DOHH2 (cell line): Measurements from ENCODE around the gene VASP.
A peak's percentile ranks its signal among the peaks of the same experiment; 100 is the strongest.

Source experiments
- H3F3A ChIP-seq: fragments of 200-600 bp; sonication (generic), shearing (Covaris generic); 2 replicates; pipeline ENCODE4 v1.6.0; 2016; ENCODE audit warnings: antibody characterized with exemption, mild to moderate bottlenecking; ENCODE audit not compliant: control insufficient read depth, insufficient read depth
- H3K27ac ChIP-seq: fragments of 200-600 bp; sonication (generic); 2 replicates; pipeline ENCODE4 v1.5.1; 2014; ENCODE audit warnings: low read depth, mild to moderate bottlenecking, low read length, moderate library complexity
- H3K27me3 ChIP-seq: fragments of 200-600 bp; sonication (generic); 2 replicates; pipeline ENCODE4 v1.6.1; 2014; ENCODE audit warnings: mild to moderate bottlenecking, low read length, mixed read lengths; ENCODE audit not compliant: control insufficient read depth
- H3K36me3 ChIP-seq: fragments of 200-600 bp; sonication (generic); 2 replicates; pipeline ENCODE4 v1.6.1; 2014; ENCODE audit warnings: mild to moderate bottlenecking, low read length, moderate library complexity, mixed read lengths; ENCODE audit not compliant: control insufficient read depth
- H3K4me1 ChIP-seq: fragments of 200-600 bp; sonication (generic); 2 replicates; pipeline ENCODE4 v1.6.1; 2014; ENCODE audit warnings: mild to moderate bottlenecking, low read length, mixed read lengths; ENCODE audit not compliant: control insufficient read depth
- H3K4me2 ChIP-seq: fragments of 200-600 bp; sonication (generic); 2 replicates; pipeline ENCODE4 v1.6.0; 2014; ENCODE audit warnings: mild to moderate bottlenecking, low read length, moderate library complexity
- H3K4me3 ChIP-seq: fragments of 200-600 bp; sonication (generic); 2 replicates; pipeline ENCODE4 v1.5.1; 2014; ENCODE audit warnings: mild to moderate bottlenecking, low read length, mixed read lengths
- H3K79me2 ChIP-seq: fragments of 200-600 bp; sonication (generic); 2 replicates; pipeline ENCODE4 v1.6.1; 2014; ENCODE audit warnings: mild to moderate bottlenecking, low read length, mixed read lengths; ENCODE audit not compliant: control insufficient read depth
- H3K9me2 ChIP-seq: fragments of 200-600 bp; sonication (generic); replicated peaks from 2 replicates; pipeline ENCODE4 v1.6.1; 2014; ENCODE audit warnings: mild to moderate bottlenecking, low read length, mixed read lengths; ENCODE audit not compliant: control insufficient read depth
- H3K9me3 ChIP-seq: fragments of 200-600 bp; sonication (generic); 2 replicates; pipeline ENCODE4 v1.6.1; 2014; ENCODE audit warnings: antibody characterized with exemption, low read length, mixed read lengths; ENCODE audit not compliant: control insufficient read depth, insufficient read depth
- H4K20me1 ChIP-seq: fragments of 200-600 bp; sonication (generic); 2 replicates; pipeline ENCODE4 v1.6.0; 2014; ENCODE audit warnings: low read depth, mild to moderate bottlenecking, antibody characterized with exemption, low read length, moderate library complexity; ENCODE audit not compliant: control insufficient read depth, insufficient read depth
- CTCF ChIP-seq: fragments of 200-600 bp; sonication (generic); IDR thresholded peaks from one replicate; pipeline ENCODE4 v1.5.1; 2014; ENCODE audit warnings: antibody characterized with exemption, mild to moderate bottlenecking, low read depth, low read length; ENCODE audit not compliant: poor library complexity, severe bottlenecking
- EZH2phosphoT487 ChIP-seq: fragments of 200-600 bp; sonication (generic); IDR thresholded peaks from 2 replicates; pipeline ENCODE4 v1.6.1; 2017; ENCODE audit warnings: borderline replicate concordance, mild to moderate bottlenecking, antibody characterized with exemption, low read length, moderate library complexity, mixed read lengths

Gene VASP

DNA sequence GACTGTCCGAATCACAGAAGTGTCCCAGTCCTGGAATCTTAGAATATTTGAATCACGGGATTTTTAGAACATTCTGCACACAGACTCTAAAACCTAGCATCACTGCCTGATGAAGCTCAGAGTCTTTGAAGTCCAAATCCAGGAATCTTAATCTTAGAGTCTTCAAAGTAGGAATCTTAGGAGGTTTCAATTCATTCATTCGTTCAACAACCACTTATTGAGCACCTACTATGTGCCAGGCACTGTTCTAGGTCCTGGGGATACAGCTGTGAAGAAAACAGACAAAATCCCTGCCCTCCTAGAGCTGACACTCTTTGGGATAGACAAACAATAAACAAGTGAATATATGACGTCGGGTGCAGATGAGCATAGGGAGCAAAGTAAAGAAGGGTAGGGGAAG is 12.1 kb upstream of the VASP start:
- H3K27me3 ChIP-seq, result peaks cover 21% of the 10 kb centered on the region
- peaks cover 19% of the 10 kb centered on the region for H3F3A ChIP-seq
- no peaks in the 10 kb centered on the region; the same call in 1 of the 2 replicates for H4K20me1 ChIP-seq
- H3K4me3 ChIP-seq, result no peak overlapping the region
- TF ChIP-seq CTCF, result no peak
- TF ChIP-seq EZH2phosphoT487, result no peak
- H3K36me3 ChIP-seq, result no peaks in the 10 kb centered on the region
- H3K27ac ChIP-seq, result no peak overlapping the region
- H3K9me2 ChIP-seq, result no peaks in the 10 kb centered on the region
- H3K9me3 ChIP-seq, result no peaks in the 10 kb centered on the region
- H3K4me2 ChIP-seq, result no peak overlapping the region
- peaks cover 6% of the 10 kb centered on the region; the same call in 1 of the 2 replicates for H3K79me2 ChIP-seq
- peaks cover 62% of the 10 kb centered on the region for H3K4me1 ChIP-seq

DNA sequence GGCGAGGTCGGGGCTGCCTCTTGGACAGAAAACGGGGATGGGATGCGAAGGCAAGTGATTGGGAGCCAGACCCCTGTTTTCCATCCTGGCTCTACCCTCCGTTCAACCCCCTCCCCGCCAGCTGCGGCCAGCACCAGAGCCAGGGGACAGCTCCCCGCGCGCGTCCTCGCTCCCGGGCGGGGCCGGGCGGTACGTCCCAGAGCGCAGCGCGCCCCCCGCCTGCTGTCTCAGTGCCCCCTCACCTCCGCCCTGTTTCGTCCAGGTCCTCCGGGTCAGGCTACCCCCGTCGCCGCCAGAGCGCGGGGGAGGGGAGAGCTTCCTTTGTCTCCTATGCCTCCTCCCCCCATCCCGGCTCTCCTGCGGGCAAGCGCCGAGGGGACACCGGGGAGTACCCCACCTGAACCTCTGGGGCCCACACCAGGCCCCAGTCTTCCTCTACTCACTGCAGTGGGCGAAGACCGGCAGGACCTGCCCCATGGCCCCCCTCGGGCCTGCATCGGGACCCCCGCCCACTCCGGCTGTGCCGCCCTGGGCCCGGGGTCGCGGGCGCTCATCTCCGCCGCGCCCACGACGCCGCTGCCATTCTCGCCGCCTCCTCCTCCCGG is 10.8 kb upstream of the VASP start:
- Histone ChIP-seq H4K20me1 (no peaks in the 10 kb centered on the region; the same call in 1 of the 2 replicates), H3K27me3 (peaks cover 21% of the 10 kb centered on the region), H3K27ac (no peak overlapping the region), H3K9me2 (no peaks in the 10 kb centered on the region), H3F3A (peaks cover 19% of the 10 kb centered on the region), H3K4me3 (peak overlapping the region; percentile 77), H3K4me1 (peaks cover 62% of the 10 kb centered on the region), H3K79me2 (peaks cover 6% of the 10 kb centered on the region; the same call in 1 of the 2 replicates), H3K9me3 (no peaks in the 10 kb centered on the region), H3K36me3 (no peaks in the 10 kb centered on the region), H3K4me2 (peak overlapping the region; percentile 97)
- TF ChIP-seq CTCF (no peak), EZH2phosphoT487 (no peak)

DNA sequence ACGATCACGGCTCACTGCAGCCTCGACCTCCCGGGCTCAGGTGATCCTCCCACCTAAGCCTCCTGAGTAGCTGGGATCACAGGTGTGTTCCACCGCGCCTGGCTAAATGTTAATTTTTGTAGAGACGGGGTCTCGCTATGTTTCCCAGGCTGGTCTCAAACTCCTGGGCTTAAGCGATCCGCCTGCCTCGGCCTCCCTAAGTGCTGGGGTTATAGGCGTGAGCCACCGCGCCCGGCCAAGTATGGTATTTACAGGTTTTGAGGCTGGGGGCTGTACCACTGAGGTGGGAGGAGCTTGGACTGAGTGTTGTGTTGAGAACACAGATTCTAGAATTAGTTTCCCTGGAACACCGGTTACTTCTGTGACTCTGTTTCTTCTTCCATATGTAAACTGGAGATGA is 9.5 kb upstream of the VASP start:
- peaks cover 12% of the 10 kb centered on the region for H3F3A ChIP-seq
- no peaks in the 10 kb centered on the region for H4K20me1 ChIP-seq
- peak overlapping the region; percentile 99 for H3K4me2 ChIP-seq
- H3K4me1 ChIP-seq, result peaks cover 64% of the 10 kb centered on the region
- H3K36me3 ChIP-seq, result no peaks in the 10 kb centered on the region
- H3K9me2 ChIP-seq, result no peaks in the 10 kb centered on the region
- TF ChIP-seq EZH2phosphoT487 (no peak), CTCF (no peak)
- no peaks in the 10 kb centered on the region for H3K79me2 ChIP-seq
- peaks cover 21% of the 10 kb centered on the region for H3K27me3 ChIP-seq
- H3K27ac ChIP-seq, result peak overlapping the region; percentile 46
- peak overlapping the region; percentile 64 for H3K4me3 ChIP-seq
- no peaks in the 10 kb centered on the region for H3K9me3 ChIP-seq
